HG03159 (cell line): Measurements from ENCODE around the gene KCND2.

ENCODE experiments used
- ATAC-seq: cut with Tn5 transposase; IDR thresholded peaks from one replicate; pipeline ENCODE4 v1.9.1; 2021; ENCODE audit warnings: mild to moderate bottlenecking, moderate library complexity; ENCODE audit not compliant: unreplicated experiment

Gene KCND2

DNA sequence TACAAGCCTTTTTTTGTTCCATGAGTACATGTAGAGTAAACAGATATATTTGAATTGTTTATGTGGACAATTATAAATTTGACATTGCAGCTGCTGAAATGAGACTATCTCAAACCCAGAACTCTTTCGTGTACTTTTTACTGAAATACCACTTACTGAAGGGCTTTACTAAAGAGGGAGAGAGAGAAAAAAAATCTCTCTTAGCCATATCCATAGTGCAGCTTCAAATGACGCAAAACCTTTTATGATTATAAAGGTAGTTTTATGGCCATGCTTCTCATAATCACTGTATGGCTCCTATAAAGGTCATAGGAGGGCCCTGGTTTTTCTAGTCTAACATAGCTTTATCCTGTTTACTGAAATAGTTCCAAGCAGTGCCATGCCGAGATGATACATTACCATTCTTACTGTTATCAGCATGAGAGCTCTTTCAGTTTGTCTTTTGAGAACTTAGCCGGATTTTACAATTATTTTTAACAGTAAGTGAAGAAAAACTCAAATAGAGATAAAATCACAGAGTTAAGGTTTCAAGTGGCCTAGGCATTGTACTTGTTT, 35.1 kb downstream of the KCND2 start:
- ATAC-seq = no peak

DNA sequence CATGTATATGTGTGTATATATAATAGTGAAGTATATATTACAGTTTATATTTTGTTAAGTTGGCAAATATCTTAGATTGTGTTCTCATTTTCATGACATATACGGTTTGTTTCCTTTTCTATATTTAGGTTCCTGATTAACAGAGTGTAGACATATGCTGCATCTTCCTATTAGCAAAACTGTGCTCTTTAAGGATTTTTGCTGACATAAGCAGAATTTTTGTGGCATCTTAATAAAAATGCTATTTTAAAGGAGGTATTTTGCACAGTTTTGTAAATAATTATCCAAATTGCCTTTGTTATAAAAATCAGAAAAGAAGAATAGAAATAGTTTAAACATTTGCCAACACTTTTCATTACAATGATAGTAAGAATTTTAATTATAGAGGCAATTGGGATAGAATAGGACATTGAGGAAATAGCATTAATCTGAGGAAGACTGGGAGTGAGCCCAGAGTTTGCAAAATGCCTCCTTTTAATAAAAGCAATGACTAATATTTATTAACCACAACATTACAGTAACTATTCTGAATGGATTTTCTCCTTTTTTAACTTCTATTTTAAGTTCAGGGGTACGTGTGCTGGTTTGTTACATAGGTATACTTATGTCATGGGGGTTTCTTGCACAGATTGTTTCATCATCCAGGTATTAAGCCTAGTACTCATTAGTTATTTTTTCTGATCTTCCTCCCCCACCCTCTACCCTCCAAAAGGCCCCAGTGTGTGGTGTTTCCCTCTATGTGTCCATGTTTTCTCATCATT, 38.2 kb downstream of the KCND2 start:
- no peak for ATAC-seq

DNA sequence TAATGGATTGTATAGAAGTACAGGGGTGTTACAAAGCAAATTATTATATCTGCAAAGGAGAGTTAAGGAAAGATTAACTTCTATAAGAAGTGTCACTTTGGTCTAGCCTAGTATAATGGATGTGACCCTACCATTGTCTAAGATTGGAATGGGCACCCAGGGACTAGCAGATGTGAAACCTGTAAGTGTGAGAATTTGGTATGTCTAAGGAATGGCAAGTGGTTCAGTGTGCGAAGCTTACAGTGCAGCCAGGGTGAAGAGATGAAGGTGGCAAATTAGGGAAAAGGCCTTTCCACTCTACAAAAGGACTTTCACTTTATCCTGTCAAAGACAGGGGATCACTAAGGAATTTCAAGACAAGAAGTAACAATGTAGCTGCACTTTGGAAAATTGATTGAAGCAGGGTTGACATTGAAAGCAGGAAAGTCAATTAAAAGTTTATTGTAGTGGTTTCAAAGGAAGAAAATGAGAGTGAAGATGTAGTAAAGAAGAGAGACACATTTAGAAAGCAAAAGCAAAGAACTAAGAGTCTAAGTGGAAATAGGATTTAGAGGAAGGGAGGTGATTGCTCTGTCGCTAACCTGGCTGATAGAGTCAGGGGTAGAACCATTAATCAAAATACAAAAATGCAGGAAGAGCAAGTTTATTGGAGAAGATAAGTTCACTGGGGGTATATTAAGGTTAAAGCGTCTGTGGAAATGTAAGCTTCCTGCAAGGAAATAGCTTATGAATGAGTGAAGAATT, 47.4 kb downstream of the KCND2 start:
- no peak for ATAC-seq

DNA sequence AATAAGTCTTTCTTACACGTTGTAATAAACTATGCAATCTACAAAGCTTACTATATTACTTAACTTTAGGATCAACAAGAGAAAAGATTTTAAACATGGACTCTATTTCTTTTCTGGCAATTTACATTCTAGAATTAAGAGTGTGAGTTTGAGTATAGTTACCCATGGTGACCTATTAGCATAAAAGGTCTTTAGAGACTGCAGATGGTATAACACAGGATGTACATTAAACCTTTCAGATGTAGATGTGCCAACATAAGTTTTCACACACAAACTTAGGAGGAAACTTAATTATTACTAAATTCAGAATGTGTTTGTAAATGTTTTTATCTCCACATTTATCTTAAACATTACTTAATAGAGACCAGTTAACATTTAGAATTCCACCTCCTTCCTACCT, 54.1 kb downstream of the KCND2 start:
- ATAC-seq = no peak

DNA sequence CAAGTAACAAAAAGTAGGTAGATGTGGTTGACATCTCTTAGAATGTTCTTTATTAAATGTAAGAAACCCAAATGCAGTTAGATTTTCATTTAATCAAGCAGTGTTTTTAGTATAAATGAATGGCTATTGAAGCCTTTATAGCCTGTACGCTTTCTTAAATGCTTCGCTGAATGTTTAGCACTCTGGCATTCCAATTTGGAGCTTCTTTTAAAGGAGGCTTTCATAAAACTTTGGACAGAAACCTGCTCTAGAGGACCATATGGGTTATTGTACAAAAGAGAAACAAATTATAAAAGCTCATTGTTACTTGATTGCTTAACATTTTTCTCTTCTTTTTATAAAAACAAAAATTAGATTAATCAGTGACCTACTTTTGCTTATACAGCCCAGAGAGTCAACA, 59.5 kb downstream of the KCND2 start:
- no peak for ATAC-seq

DNA sequence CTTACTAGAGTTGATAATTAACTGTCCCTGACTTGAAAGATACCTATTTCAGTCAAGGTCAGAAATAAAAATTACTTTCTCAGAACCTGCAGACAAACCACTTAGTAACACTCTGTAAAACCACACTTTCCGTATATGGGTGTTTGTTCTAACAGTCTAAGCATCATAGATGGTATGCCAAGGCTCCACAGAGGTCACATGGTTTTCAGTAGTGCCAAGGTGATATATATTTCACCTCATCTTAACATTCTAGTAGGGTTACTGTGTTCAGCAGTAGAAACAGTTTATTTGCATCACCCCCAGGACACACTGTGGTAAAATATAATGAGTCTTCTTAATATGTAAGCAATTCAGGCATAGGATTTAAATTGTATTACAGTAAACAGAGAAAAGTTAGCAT, 61.5 kb downstream of the KCND2 start:
- ATAC-seq = peak; percentile 79

DNA sequence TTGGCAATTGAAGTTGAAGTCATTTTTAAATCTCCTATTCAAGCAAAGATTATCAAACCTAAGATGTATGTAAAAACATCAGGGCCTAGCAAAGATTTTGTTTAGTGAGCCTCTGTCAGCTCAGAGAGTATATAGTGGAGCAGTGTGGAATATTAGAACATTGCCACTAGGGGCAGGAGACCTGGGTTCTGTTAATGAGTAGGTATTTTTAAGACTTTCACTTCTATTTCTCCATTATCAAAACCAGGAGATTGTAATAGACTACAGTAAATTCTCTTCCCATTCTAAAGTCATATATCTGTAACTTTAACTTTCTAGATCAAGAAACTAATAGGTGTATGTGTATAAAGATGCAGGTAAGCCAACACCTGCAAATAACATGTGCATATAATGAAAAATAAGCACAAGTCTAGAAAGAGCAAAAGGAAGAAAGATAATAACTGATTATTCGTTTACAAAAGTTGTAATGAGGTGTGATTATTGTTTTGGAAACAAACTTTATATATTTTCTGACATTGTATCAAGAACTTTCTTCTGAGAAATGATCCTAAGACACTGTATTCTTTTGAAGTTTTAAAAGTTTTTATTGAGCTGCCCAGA, 64.4 kb downstream of the KCND2 start:
- peak; percentile 76 for ATAC-seq

DNA sequence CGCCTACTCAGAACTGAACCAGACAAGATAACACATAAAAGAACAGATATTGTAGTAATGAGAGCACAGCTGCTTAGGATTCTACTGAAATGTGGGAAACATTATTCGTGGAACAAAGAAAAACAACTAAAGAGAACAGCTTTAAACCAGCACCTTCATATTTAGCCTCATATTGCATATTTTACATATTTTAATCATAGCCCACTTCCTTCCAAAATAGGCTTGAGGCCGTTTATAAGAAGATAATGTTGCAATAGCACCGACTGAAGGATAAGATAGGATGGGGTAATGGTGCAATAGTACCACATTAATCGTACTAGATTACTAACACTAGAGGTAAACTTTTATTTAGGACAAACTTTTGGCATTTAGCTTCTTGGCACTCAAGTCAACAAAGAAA, 71.3 kb downstream of the KCND2 start:
- no peak for ATAC-seq

DNA sequence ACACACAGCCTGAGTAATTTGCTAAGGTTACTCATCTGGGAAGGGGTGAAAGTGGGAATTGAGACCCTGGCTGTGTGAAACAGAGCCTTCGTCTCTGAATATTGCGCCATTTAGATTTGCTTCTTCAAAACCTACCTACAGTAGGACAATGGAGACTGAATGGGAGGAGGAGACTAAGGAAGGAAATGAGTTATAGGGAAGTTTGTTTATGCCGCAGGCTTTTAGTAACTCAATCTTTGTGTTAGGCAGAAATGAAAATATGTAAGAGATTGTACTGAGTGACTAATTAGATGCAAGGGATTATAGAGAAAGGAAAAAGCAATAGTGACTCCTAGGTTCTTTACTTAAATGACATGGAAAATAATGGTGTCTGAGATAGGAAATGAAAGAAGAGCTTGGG, 80.2 kb downstream of the KCND2 start:
- no peak for ATAC-seq

DNA sequence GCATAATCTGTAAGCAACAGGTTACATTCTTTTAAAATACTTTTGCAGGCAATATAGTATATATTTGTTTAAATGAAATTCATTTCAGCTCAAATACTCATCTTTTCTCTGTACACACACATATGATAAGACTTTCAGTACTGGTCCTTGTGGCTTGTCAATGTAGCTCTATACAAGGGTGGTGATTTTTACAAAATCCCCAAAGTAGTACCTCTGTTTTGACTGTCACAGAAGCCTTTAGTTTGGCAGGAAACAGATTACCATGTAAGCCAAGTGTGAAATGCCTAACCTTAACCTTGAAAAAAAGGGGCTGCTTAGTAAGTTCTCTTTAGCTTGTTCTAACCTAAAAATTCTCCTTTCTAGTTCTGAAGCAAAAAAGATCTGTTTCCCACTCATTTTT, 87.9 kb downstream of the KCND2 start:
- peak; percentile 93 for ATAC-seq

DNA sequence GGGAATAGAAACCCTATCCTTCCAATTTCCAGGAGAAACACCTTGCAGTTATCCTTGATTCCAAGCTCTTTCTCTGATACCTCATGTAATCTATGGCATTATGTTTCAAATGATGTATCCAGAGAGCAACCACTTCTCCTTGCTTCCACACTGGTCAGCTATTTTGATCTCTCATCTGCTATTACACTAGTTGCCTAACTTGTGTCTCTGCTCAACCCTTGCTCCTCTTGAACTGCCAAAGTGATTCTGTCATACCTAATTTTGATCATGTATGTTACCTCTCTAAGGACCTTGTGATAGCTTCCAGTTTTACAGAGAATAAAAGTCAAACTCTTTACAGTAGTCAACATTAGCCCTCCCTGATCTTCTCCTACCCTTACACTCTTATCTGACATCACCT, 90.4 kb downstream of the KCND2 start:
- ATAC-seq = no peak

DNA sequence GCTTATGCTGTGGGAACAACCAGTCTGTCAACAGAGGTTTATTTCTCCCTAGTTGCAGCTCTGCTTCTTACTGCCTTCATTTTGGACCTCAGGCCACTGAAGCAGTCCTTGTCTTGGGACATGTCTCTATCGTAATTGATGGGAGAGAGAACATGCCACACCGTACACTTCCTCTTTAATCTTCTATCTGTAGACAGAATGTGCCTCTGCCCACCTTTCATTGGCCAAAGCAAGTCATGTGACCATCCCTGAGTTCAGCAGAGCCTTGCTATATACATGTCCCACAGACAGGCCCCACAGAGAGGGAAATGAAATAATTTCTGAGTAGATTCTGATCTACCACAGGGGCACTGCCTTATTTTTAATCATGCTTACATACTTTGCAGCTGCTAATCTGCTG, 98.0 kb downstream of the KCND2 start:
- ATAC-seq = peak; percentile 88

DNA sequence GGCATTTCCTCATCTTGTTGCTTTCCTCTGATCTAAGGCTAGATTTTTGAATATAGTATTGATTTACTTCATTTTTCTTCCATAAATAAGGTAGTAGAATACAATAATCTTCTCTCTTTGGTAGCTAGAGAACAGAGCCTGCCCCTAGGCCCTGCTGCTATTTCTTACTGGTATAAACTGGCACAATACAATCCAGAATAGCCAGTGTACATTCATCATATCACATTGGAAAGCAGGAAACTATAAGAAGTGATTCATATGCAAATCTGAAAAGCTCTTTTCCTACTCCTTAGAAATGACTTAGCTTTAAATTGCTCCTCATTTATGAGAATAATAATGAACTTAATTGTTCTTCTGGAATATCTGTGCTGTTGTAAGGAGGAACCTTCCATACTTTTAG, 100.2 kb downstream of the KCND2 start:
- no peak for ATAC-seq

DNA sequence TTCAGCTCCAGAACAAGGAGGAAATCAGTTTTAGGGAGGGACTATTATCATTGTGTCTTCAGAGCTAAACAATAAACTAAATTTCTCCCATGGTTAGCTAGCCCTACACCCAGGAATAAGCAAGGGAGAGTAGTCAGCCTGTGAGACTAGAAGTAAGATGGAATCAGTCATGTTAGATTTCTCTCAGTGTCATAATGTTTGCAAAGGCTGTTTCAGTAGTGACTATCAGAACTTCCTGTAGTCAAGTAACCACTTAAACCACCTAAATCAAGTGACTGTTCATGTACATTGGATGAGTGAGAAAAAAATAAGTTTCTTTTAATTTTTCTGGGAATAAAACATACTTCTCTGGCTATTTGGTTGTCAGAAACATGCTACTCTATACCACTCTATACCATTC, 121.6 kb downstream of the KCND2 start:
- no peak for ATAC-seq

DNA sequence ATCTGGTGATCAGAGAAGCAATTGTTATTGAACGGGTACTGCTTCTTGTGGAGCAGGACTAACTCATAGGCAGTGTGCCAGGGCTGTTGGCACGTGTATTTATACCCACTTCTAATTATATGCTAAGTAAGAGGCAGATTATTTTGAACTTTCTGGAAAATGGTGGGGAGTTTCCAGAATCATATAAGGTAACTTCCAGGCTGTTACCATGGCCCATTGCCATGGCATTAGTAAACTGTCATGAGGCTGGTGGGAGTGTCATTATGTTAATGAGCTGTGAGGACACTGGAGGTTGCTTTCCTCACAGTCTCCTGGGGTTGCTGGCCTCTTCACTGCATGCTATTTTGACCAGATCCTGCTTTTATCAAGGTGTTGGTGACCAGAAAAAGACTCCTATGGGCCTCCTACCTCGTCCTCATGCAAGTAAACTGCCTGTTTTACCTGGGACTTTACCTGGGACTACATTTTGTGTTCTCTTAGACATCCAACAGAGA, 122.6 kb downstream of the KCND2 start:
- peak; percentile 83 for ATAC-seq

DNA sequence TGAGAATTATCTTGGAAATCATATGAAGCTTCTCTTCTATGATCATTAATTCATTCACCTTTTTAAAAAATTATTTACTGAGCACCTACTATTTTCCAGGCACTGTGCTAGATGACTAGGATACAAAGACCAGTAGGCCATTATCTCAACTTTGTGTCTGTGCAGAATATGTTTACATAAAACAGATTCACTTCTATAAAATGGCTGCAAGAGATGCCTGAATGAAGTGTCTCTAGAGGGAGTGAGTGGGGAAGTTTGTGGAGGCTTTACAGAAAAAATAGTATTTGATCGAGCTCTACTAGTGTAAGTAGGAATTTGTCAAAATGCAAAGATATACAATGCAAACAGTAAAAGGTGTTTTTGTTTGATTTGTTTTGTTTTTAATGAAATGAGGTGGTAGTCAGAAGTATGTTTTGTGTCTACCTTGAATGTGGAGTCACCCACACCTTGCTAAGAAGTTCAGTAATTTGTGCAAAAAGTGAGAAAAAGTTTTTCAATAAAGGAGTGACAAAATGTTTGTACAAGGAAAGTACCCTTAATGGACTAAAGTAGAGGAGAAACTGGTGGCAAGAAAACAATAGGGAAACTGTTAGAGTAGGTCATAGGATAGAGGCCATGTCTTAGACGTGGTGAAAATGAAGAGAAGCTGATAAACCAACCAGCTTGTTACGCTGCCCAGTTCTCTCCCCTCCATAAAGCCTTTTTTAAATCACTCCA, 125.5 kb downstream of the KCND2 start:
- ATAC-seq = no peak

DNA sequence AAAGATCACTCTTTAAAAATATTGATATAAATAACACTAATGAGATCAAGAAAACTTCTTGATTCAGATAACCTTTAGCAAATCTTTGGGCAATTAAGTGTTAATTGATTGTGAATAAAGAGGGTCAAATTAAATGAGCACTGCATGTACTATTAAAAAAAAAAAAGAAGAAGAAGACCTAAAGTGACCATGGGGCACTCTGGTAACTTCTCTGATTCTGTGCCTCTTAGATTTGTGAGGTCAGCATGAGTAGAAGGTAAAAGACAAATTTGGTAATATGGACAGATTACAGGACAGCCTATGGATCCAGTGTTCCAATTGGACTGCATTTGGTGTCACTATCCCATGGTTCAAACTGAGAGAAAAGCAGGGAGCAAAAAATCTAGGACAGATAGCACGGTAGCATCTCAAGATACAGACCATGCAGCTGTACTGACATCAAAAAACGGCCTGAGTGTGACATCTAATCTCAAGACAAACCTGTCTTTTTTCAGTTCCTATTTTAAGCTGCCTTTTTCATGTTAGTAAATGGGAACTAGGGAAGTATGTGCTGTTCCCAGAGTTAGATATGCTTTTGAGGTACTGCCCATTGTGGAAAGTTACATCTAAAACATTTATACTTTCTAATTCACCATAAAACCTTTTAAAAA, 128.0 kb downstream of the KCND2 start:
- ATAC-seq = peak; percentile 30

DNA sequence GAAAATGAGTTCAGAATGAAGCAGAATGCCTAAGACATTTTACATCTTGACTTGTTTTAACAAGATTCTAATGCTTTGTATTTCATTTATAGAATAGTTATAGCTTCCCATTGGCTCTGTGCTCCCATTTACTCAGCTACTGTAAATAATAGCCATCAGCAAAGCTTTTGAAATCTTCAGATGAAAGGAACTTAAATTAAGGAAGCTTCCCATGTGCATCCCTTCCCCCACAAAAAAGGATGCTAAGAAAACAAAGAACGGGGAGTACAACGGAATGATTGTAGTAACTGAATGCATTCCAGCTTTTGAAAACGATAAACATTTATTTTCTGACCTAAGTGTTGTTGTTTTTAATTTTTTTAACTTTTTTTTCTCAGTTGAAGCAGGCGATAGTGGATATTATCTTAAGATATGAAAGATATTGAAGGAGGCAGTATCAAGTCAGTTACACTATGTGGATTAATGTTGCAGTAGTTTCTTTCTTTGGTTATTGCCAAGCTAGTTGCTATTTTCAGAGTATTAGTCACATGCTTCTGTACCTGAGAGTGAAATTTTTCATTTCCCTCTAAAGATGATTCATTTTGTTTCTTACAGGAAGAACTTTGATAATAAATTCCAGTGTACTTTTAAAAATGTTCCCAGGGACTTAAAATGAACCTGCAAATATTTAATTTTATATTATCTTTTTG, 129.2 kb downstream of the KCND2 start:
- peak; percentile 53 for ATAC-seq

DNA sequence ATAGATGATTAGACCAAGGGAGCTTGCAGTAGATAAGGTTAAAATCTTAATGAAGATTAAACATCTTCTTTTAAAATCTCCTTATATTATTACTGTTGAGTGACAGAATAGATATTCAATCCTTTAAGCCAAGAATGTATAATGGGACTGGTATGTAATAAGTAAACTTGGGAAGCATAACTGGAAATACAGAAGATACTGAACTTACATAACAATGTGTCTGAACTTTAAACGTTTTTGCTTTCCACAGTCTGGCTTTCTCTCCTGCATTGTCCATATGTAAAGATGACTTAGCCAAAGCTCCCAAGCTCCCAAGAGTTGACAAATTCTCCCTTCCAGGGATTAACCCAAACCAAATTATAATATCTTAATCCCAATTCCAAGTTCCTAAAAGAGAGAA, 129.8 kb downstream of the KCND2 start:
- ATAC-seq = no peak

DNA sequence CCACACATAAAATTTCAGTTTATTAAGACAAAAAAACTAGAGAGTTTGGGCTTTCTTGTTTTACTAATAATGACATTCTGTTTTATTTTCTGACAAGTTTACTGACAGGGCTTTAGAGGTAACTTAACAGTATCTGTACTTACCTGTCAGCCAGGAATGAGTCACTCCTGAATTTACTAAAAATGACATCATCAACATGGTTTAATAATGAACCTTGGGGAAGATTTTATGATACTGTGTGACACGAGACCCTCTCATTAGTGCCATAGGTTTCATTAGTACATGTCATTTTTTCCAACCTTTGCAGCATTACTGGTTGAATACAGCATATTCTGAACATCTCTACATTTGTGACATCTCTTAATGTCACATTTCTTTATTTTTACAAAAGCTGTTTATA, 131.1 kb downstream of the KCND2 start:
- peak; percentile 52 for ATAC-seq
